GM19468 (cell line): ENCODE data around the gene ESRRG.

Experiments used
- ATAC-seq: cut with Tn5 transposase; IDR thresholded peaks from one replicate; pipeline ENCODE4 v1.9.1; 2021; ENCODE audit warnings: mild to moderate bottlenecking, moderate library complexity, moderate number of reproducible peaks; ENCODE audit not compliant: unreplicated experiment; ENCODE audit errors: extremely low read depth

Gene ESRRG

DNA sequence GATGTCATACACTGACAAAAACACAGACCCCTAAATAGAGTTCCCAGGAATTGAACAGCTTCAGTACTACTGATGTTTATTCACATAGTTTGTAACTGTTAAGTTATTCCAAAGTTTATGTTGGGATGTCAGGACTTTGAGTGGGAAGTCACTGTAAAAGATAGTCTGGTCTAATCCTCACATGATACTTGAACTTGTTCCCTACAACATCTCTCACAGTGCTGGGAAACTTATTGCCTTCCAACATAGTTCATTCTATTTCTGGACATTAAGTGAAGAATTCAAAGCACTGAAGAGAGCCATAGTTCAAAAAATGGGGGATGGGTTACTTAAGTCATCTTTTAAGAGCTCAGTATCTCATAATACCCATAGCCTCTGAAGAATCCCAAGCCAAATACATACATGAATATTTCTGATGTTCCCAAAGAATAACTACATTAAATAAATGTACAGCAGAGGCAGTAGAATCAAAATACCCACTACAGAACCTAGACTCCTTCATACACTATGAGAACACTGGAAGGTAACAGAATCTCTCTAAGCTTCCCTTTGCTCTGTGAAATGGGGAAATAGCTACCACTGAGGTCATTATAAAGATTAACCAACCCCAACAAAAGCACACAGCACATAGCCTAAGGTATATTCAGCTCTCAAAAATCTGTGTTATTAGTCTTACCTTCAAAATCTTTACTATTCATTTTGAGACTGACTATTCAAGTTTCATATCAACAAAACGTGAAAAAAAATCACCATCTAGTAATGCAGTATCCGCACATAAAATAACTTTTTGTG, 81.4 kb downstream of the ESRRG start:
- ATAC-seq: no peak

DNA sequence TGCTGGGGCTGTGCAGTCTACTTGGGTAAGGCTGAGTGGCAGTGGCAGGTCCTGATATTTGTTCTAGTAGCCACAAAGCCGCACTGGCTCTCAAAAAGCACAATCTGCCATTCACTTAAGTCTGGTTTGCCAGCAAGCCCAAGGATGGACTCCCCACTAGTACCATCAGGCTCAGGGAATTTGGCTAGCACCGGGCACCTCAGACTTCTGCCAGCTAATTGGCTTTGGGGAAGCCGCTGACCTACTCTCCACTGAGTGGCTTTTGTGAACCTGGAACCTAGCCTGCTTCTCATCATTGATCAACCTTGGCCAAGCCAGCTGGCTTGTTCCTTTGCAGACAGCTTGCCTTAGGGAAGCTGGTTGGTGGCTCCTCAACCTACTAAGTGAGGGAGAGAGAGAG, 83.1 kb downstream of the ESRRG start:
- no peak for ATAC-seq

DNA sequence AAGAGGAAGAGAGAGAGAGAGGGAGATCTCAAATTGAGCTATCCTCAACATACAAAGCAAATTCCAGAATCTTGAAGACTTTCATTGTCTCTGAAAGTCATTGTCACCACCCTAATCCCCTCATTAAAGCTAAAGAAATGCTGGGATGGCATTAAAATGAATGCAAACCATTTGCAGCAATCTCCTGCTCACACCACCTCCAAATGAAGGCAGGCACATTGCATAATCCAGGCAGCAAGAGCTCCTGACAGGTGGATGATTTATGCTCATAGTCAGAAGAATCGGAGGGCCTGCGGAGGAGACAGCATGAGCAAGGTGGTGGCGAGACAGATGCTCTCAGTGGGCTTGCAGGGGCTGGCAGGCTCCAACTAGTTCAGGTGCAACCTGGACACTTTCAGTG, 90.2 kb downstream of the ESRRG start:
- no peak for ATAC-seq

DNA sequence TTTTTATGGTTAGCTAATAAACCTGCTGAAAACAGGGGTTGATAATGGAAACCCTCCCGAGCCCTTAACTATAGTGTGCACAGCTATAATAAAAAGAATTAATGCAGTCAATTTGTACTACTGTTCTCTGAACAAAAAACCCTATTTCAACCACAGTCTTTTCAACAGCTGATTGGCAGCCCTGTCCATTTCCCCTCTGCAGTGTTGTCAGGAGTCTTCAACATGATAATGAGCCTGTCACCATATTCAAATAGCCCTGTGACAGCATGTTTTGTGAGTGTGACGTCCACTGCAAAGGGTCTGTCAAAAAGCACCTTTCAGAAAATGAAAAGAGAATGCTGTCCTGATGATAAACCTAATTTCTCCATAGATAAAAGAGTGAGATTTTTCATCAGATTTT, 92.7 kb downstream of the ESRRG start:
- no peak for ATAC-seq

DNA sequence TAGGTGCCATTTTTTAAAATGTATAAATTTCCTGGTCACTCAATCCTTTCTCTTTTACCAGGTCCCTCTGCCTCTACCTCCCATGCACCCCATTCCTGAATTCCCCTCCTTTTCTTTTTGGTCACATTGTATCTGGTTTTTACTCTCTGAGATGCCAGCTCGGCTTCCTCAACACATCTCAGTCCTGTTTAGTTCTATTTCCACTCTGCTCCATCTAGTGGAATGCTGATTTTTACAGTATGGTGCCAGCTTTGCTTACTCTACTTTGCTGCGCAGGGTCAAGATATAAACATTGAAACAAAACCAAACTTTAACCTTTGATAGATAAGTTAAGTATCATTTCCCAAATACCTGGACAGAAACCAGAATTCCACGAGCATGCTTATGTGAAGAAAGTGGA, 96.0 kb downstream of the ESRRG start:
- ATAC-seq: no peak

DNA sequence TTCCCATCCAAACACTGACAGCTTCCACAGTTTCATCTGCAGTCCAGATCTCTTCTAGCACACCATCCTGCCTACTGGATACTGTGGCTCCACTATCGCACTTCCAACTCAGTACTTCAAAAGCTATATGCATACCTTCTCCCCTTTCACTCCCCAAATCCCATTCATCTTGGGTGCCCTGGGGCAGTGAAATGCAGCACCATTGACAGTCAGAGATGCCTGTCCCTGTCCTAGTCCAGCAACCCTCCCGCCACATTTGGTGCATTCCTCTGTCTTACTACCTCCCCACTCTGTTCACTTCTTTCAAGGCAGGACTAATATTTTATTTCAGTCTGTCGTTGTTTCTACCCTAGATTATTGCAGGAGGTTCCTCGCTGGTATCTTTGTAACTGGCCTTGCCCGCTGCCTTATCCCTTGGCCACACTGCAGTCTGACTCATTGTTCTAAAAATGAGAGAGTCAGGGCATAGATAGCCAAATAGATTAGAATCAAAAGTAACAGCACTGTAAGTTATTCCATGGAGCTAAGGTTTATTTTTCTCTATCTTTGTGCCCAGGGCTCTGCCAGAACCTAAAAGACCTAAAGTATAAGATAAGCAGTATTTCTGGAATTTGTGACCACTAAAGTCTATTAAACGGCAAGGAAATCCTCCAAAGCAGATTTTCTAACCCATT, 96.7 kb downstream of the ESRRG start:
- ATAC-seq: no peak

DNA sequence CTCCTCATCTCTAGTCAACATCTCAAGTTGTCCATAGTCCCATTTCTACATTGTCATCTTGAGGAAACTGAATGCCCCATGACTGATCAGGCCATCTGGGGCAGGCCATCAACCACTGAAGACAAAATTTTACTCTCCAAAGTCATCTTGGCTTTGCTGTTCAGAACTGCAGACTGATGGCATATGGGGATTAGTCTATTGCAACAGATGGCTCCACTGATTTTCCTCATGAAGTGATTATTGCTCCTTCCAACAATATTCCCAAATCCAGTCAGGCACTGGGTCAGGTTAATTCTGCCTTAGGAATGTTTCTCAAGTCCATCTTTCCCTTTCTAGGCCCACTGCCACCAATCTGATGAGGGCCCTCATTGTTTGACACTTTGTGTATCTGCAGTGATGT, 101.7 kb downstream of the ESRRG start:
- no peak for ATAC-seq

DNA sequence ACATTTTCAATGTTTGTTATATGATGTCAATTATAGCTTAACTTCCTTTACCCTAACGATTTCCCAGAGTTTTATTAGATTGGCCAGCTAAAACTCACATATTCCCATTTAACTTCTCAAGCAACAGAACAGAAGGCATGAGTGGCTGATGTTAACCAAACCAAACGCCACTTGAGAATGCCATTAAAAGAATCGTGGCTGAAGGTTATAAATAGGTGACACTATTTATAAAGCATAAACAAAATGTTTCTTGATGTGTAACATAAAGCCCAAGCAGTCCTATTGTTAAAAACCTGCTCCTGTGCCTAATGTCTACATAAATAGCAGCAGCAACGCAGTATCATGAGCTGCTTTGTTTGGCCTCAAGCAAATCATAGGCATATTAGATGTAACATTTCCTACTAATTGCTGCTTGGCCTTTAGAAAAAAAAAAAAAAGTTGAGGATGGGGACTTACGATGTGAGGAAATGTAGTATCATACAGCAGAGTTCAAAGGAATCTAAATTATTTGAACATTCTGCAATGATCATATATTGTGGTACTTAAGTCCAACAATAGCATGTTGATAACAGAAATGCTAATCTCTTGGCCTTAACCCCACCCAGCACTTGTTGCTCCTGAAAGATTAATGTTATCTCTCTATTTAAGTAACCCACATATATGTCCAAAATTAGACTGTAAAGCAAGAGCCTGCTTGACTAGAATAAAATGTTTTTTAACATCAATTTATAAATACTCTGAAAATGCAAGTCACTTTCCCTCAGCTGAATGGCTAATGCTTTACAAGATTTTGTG, 106.0 kb downstream of the ESRRG start:
- no peak for ATAC-seq

DNA sequence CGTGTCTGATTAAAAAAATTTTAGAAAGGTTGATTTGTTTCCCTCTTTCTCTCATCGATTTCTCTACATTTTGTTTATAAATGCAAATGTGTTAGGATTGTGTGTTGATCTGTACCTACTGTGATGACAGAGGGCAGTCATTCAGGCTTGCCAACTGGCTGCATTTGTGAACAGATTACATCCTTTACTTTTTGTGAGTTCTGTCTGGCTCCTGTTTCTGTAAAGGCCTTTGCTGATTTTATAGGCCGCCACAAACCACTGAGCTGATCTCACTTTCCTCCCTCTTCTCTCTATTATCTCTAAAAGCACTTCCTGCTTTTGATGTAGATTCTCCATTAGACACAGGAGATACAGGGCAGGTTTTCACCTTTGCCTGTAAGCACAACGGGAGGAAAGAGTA, 106.8 kb downstream of the ESRRG start:
- no peak for ATAC-seq

DNA sequence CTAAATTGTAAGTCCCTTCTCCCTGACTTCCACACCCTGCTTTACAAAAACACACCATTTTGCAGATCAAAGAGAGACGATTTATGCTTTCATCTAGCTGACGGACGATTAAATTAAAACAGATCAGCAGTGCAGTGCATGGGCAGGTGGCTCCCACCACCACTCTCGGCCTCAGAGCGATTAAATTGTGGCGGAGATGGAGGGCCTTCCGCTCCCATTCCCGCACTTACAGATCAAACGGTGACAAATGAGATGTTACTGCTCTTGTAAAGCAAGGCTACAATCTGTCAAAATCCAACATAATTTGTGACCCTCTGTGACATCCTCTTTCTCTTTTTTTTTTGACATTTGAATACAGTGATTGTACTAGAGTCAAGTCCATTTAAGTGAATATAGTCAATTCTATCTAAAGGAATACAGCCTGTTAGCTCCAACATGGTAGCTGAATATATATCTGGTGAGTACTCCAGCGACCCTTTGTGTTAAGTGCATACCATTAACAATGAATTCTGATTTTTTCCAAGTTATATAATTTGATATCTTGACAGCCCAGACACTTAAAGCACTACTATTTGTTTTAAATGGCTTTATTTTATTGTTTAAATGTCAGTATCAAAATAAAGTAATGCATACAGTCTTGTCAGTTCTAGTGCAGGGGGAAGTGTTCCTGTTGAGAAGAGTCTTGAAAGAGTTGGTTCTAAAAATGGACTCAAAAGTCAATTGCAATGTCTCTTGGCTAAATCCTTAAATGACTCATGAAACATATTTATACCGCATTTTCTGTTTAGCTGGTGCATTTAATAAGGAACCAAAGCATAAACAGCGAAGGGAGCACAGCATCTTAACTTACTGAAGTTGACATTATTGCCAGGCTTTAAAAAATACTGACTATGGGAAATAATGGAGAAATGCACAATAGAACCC, 109.0 kb downstream of the ESRRG start:
- no peak for ATAC-seq

DNA sequence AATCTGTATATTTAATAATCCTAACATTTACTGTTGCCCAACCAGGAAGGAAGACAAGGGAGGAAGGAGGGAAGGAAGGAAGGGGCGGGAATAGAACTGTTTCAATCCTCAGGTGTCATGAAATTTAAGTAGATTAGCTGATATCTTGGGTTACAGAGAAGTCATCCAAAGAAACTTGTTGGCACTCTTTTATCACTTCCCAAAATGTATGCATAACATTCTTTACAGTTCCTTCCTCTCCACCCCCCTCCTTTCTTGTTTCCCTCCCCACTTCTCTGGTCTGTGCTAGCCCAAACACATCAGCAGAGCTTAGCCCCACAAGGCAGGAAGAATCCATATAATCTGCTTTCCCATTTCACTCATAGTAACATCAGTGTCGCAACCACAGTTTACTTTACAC, 110.9 kb downstream of the ESRRG start:
- ATAC-seq: no peak

DNA sequence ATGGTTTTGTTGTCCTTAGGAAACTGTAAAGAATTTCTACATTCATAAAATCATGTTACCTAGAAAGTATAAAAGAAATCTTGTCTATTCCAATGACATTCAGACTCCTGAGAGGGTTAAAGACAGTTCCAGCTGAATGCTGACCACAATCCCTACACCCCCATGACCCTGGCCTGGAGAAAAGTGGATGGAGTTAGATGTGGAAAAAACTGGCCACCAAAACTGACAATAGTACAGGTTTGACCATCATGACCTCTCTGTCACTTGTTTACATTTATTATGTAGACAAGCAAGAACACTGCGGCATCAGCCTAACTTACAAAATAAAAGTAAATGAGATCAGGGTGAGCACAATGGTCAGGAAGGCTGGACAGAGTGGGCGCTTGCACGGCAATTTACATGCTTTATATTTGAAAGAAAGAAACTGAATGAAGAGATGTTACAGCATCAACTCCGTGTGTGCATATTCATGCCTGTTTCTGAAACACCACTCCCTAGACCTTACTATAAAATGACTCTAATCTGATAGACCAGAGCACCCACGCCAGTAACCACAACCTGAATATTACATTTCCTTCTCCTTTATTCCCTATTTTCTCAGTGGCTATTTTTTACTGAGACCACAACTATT, 116.0 kb downstream of the ESRRG start:
- ATAC-seq: no peak

DNA sequence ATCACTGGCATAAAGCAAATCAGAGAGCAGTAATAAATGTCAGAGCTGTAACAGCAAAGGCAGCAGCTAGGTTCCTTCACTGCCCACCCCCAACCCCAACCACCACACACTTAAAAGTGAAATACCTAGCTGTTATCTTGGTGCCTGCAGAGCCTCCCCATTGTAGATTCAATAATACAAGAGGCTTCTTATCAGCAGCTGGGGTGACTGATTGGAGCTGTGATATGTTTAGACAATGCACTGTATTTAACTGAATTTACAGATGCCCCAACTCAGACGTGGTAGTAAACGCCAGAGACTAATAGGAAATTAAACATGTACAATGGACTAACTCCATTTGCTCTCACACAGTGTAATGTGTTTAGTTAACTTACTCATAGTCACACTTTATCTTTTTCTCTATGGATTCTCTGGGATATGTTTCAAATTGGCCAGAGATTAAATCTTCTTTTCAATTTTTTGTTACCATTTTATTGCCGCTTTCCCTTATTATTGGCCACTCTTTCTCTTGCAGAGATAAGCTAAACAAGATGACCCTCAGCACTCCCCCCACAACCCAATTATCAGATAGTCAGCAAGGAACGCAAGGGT, 117.1 kb downstream of the ESRRG start:
- ATAC-seq: no peak

DNA sequence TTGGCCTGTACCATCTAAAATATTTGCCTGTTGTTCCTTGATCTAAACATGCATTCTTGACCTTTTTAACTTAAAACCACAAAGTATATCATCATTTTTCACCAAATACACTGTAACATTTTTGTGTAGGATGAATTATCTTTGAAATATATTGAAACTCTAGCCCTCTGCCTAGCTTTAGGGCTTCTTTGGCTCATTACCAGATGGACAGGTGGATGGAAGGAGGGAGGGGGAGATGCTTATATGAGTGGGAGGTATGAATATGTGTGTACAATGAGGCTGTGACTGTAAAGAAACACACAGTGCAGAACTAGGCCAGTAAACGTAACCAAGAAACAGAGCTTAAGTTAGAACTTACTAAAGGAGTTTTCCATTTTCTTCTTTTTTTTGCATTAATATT, 118.5 kb downstream of the ESRRG start:
- no peak for ATAC-seq

DNA sequence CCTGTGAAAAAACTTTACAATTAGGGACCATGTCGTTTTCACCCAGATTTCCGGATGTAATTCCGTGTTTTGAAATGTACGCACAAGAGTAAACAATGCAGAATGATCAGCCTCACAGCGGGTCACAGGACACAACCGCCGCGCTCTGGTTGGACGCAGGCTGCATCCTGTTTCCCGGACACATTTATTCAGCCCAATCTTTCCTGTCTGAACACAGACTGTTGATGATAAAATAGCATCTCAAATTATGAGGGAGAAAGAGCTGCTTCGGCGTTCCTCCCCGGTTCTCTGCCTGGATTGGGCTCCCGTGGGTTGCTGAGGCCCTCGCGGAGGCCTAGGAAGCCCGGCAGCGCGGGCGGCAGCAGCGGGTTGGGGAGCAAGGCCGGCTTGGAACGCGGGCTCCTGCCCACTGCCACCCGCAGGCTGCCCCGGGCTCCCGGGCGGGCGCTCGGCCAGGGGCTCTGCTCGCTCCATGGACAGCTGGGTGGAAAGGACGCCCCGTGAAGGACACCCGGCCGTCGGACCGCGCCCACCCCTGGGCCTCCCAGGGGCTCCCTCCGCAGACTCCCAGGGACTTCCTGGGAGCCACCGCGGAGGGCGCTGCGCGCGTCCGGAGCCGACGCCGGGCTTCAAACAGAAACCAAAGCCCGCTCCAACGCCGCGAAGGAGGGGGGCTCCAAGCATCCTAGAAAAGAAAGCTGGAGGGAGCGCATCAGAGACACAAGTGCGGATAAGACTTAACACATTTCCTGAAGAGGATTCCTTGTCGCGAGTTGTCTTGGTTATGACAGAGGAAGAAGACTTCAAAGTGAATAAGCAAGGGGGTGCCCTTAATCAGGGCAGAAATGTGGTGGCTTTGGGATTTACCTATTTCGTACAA, 122.3 kb downstream of the ESRRG start:
- ATAC-seq: no peak

DNA sequence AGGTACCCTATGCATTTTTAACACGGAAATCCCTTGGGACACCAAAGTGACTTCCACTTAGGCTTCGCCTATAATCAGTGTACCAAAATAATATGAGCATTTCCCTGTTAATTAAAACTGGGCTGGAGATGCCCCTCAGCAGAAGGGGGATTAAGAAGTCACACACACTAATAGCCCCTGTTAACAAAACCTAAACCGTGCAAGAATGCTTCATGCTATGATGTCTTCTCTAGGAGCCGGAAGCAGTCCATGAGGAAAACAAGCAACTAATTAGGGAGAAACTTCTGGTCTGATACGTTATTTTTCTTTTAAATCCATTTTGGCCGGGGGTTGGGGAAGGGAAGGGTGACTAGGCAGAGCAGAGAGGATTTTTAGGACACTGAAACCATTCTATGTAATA, 123.4 kb downstream of the ESRRG start:
- no peak for ATAC-seq

DNA sequence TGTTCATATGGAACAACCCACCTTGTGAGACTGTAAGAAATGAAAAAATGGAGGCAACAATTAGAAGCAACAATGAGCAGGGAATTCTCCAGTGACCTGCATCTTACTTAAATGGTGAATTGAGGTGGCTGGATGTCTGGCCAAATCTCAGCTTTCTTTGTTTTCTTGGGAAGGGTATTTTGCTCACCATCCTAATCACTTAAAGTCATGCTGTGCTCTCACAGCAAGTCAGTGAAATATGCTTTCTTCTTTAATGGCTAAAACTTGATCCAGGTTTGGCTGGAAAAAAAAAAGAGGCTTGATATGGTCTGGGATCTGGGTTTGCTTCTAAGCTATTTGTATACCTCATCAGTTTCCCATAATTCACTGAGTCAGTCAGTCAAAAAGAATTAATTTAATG, 124.8 kb downstream of the ESRRG start:
- no peak for ATAC-seq

DNA sequence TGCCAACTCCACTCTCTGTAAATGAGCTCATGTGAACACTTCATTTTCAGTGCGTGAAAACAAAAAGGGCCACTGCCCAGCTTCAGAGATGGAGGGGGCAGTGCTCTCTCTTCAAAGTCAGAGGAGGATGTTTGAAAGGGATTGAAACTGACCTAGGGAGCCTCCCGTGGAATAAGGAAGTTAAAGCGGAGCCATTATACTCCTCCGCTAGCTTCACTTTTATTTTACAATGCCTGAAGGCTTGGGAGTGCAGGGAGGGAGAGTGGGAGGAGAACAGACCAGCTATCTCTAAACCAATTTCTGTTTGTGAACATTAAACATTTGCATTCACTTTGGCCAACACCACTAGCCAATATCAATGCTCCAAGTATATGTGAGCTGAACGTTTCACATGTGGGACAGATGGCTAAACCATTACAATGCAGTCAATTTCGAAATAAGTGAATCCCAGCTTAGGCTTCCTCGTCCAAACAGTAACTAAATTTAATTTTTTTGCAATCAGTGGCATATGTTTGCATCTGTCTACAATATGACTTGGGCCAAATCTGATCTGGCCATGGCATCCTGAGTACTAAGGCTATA, 126.9 kb downstream of the ESRRG start:
- ATAC-seq: no peak
